ENCODE results near the gene CHRNA9.

The CHRNA9 gene

DNA sequence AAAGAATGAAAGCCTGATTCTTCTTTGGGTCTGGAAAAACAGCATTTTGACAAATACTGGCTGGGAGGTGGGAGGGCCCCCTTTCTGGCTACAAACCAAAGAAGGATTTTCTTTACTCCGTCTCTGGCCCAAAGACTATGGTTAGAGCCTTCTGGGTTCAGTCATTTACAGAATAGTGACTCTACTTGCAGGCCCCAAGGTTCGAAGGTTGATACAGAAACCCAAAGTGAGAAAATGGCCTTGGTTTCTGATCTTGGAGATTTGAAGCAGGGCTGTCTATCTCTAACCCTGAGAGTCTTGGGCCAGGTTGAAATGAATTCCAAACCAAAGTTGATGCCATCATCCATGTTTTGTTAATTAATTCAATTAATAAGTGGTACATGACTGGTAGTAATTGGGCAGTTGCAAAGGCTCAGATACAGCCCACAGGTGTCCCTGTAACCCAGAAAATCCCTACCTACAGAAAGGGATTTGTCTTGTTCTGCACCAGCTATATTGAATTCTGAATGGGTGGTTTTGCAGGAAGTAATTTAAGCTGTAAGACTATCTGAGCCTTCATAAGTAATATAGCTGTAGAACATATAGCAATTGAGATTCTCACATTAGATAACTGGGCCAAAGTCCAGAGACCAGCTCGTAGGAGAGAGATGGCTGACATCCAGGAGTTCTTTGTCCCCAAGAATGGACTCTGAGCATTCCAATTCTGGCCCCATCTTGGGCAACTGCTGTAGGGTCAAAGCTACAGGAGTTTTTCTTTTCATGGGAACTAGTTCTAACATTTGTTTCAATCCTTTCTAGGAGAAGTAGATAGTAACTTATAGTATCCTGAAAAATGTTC is 34.5 kb downstream of the CHRNA9 start:
- Histone ChIP-seq H3K36me3 (ENCODE audit: low read length) (no peaks in the 10 kb centered on the region), H3K4me3 (ENCODE audit: insufficient read depth, low read length, poor library complexity, severe bottlenecking) (no peak overlapping the region), H4K20me1 (ENCODE audit: low read depth, low read length) (no peaks in the 10 kb centered on the region), H3K27me3 (ENCODE audit: low read length) (no peaks in the 10 kb centered on the region), H2AFZ (ENCODE audit: low read depth, low read length, severe bottlenecking) (no peak overlapping the region), H3K9me2 (replicated peaks; ENCODE audit: insufficient read depth, low read length) (no peaks in the 10 kb centered on the region), H3K4me2 (ENCODE audit: low read depth, low read length, poor library complexity, severe bottlenecking) (no peak overlapping the region), H3F3A (ENCODE audit: insufficient read depth) (no peaks in the 10 kb centered on the region), H3K27ac (ENCODE audit: low read depth, low read length) (no peak overlapping the region), H3K9me3 (ENCODE audit: insufficient read depth, low read length) (no peaks in the 10 kb centered on the region), H3K79me2 (ENCODE audit: insufficient read depth, low read length) (no peaks in the 10 kb centered on the region), H3K9ac (ENCODE audit: low read length) (no peak overlapping the region)
- TF ChIP-seq, protein P1, sequence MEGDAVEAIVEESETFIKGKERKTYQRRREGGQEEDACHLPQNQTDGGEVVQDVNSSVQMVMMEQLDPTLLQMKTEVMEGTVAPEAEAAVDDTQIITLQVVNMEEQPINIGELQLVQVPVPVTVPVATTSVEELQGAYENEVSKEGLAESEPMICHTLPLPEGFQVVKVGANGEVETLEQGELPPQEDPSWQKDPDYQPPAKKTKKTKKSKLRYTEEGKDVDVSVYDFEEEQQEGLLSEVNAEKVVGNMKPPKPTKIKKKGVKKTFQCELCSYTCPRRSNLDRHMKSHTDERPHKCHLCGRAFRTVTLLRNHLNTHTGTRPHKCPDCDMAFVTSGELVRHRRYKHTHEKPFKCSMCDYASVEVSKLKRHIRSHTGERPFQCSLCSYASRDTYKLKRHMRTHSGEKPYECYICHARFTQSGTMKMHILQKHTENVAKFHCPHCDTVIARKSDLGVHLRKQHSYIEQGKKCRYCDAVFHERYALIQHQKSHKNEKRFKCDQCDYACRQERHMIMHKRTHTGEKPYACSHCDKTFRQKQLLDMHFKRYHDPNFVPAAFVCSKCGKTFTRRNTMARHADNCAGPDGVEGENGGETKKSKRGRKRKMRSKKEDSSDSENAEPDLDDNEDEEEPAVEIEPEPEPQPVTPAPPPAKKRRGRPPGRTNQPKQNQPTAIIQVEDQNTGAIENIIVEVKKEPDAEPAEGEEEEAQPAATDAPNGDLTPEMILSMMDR (IDR thresholded peaks at IDR 0.05; ENCODE audit: insufficient read depth, low read length, poor library complexity, severe bottlenecking): no peak
- TF ChIP-seq EZH2phosphoT487 (conservative IDR thresholded peaks at IDR 0.05; ENCODE audit: low read length): no peak

DNA sequence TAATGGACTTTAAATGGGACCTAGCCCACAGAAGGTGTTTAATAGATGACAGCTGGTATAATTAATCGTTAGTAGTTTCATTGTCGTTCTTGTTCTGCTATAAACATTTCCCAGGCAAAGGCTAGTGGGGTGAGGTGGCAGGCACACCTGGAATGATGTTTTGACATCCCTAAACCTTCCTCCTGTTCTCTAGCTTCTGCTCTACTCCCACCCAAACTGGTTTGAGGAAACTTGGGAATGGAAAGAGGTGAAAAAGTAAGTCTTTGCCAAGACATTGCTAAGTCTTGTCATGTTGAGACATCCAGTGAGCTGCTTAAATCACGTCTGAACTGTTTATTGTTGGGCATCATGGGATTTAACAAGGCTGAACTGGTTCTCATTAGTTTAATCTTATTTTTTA is 37.5 kb downstream of the CHRNA9 start:
- H3K9me3 ChIP-seq (ENCODE audit: insufficient read depth, low read length): no peaks in the 10 kb centered on the region
- no peak overlapping the region for H3K4me2 ChIP-seq (ENCODE audit: low read depth, low read length, poor library complexity, severe bottlenecking)
- H3K9ac ChIP-seq (ENCODE audit: low read length): no peak overlapping the region
- no peaks in the 10 kb centered on the region for H4K20me1 ChIP-seq (ENCODE audit: low read depth, low read length)
- no peaks in the 10 kb centered on the region for H3K36me3 ChIP-seq (ENCODE audit: low read length)
- no peaks in the 10 kb centered on the region for H3F3A ChIP-seq (ENCODE audit: insufficient read depth)
- H3K79me2 ChIP-seq (ENCODE audit: insufficient read depth, low read length): no peaks in the 10 kb centered on the region
- H3K27me3 ChIP-seq (ENCODE audit: low read length): no peaks in the 10 kb centered on the region
- no peaks in the 10 kb centered on the region for H3K9me2 ChIP-seq (replicated peaks; ENCODE audit: insufficient read depth, low read length)
- H3K4me3 ChIP-seq (ENCODE audit: insufficient read depth, low read length, poor library complexity, severe bottlenecking): no peak overlapping the region
- H3K27ac ChIP-seq (ENCODE audit: low read depth, low read length): no peak overlapping the region
- no peak overlapping the region for H2AFZ ChIP-seq (ENCODE audit: low read depth, low read length, severe bottlenecking)
- no peak for TF ChIP-seq EZH2phosphoT487 (conservative IDR thresholded peaks at IDR 0.05; ENCODE audit: low read length)
- TF ChIP-seq, protein P1 (IDR thresholded peaks at IDR 0.05; ENCODE audit: insufficient read depth, low read length, poor library complexity, severe bottlenecking): no peak

DNA sequence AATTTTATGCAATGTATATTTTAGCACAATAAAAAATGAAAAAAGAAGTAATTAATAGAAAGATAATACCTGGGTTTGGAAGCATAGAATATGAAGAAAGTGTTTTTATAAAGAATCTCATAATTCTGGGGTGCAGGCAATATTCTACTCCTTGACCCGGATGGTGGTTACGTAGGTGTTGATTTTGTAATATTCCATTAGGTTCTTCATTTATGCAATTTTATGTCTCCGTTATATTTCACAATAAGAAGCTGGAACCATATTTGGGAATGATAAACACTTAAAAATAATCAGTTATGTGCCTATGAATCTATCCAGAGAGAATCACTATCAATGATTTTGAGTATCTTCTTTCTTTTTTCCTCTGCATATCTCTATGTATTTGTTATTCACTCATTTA is 38.5 kb downstream of the CHRNA9 start:
- Histone ChIP-seq H3K79me2 (ENCODE audit: insufficient read depth, low read length) (no peaks in the 10 kb centered on the region), H3K9me2 (replicated peaks; ENCODE audit: insufficient read depth, low read length) (no peaks in the 10 kb centered on the region), H3K27me3 (ENCODE audit: low read length) (no peaks in the 10 kb centered on the region), H3K9me3 (ENCODE audit: insufficient read depth, low read length) (no peaks in the 10 kb centered on the region), H4K20me1 (ENCODE audit: low read depth, low read length) (no peaks in the 10 kb centered on the region), H3K4me2 (ENCODE audit: low read depth, low read length, poor library complexity, severe bottlenecking) (no peak overlapping the region), H3F3A (ENCODE audit: insufficient read depth) (no peaks in the 10 kb centered on the region), H2AFZ (ENCODE audit: low read depth, low read length, severe bottlenecking) (no peak overlapping the region), H3K9ac (ENCODE audit: low read length) (no peak overlapping the region), H3K4me3 (ENCODE audit: insufficient read depth, low read length, poor library complexity, severe bottlenecking) (no peak overlapping the region), H3K36me3 (ENCODE audit: low read length) (no peaks in the 10 kb centered on the region), H3K27ac (ENCODE audit: low read depth, low read length) (no peak overlapping the region)
- no peak for TF ChIP-seq EZH2phosphoT487 (conservative IDR thresholded peaks at IDR 0.05; ENCODE audit: low read length)
- TF ChIP-seq, protein P1 (IDR thresholded peaks at IDR 0.05; ENCODE audit: insufficient read depth, low read length, poor library complexity, severe bottlenecking): no peak
